H1 (cell line): ENCODE results near the gene RMC1.

ENCODE experiments used
- CBX8 ChIP-seq: fragments of 300-800, 300-1000 bp; sonication (generic); IDR thresholded peaks from 2 replicates; pipeline ENCODE4 v1.7.1; 2016; ENCODE audit warnings: low read depth, low read length, borderline replicate concordance
- EP300 ChIP-seq, 2 experiments: IDR thresholded peaks; 1 replicate in 1 of 2; 2 replicates in 1 of 2; pipeline ENCODE4 v1.6.1; 2011 to 2012; ENCODE audit warnings: low read depth in 2 of 2, low read length in 2 of 2, mild to moderate bottlenecking in 2 of 2, borderline replicate concordance in 1 of 2, inconsistent platforms in 1 of 2, moderate library complexity in 1 of 2
- HDAC6 ChIP-seq: IDR thresholded peaks from one replicate; pipeline ENCODE4 v1.7.1; 2012; ENCODE audit warnings: low read depth, mild to moderate bottlenecking, inconsistent platforms, low read length, moderate library complexity
- KDM1A ChIP-seq: fragments of 200-600, 300-600 bp; sonication (generic); IDR thresholded peaks from 2 replicates; pipeline ENCODE4 v1.7.1; 2016; ENCODE audit warnings: mild to moderate bottlenecking, low read length, borderline replicate concordance
- TCF12 ChIP-seq: IDR thresholded peaks from 2 replicates; pipeline ENCODE4 v1.6.1; 2011; ENCODE audit warnings: low read depth, mild to moderate bottlenecking, low read length
- TF ChIP-seq, protein P1 (sequence below), 3 experiments: IDR thresholded peaks; 1 replicate in 2 of 3; 2 replicates in 1 of 3; pipeline versions ENCODE4 v1.5.1 to v1.6.1; 2011; ENCODE audit warnings: low read length in 3 of 3, mild to moderate bottlenecking in 3 of 3, inconsistent platforms in 2 of 3, low read depth in 1 of 3, moderate library complexity in 1 of 3; ENCODE audit not compliant: insufficient read depth in 1 of 3; ENCODE audit errors: control extremely low read depth in 1 of 3

DNA sequence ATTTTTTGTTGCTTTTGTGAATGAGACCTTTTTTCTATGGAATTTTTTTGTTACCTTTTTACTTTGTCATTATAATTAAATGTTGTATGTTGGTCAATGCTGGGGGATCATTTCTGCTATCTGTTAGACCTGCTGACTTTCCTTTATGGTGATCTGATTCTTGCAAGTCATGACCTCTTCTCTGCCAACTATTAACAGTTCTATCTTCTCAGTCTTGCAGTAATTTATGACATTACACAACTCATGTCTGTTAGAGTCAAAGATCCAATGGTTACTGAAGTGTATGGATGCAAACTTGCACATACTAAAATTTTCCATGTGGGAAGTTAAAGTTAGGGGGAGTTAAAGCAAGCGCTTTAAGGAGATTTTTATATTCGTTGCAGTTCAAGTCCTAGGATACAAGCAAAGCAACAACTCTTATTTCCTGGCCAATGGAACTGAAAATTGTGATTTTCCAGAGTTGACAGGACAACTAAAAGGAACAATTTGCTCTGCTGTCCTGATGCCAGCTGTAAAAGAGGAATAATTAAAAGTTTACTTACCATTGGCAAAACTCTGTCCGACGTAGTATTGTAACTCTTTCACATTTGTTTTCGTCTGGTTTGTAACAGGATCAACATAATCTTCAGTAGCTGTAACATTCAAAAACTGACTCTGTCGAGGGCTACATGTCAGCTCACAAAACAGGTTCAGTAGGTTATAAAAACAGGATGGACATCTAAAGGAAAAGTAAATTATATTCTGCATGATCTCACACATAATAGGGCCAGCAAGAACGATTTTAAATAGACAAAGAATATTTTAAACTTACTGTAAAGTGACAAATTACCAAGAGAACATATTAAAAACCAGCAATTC, 65.2 kb downstream of the RMC1 start:
- TF ChIP-seq TCF12: no peak
- no peak for TF ChIP-seq EP300 (IDR thresholded peaks at IDR 0.05; ENCODE audit: borderline replicate concordance in 1 of 2, low read depth in 2 of 2, low read length in 2 of 2)
- TF ChIP-seq CBX8: no peak
- TF ChIP-seq KDM1A: no peak
- TF ChIP-seq, protein P1, sequence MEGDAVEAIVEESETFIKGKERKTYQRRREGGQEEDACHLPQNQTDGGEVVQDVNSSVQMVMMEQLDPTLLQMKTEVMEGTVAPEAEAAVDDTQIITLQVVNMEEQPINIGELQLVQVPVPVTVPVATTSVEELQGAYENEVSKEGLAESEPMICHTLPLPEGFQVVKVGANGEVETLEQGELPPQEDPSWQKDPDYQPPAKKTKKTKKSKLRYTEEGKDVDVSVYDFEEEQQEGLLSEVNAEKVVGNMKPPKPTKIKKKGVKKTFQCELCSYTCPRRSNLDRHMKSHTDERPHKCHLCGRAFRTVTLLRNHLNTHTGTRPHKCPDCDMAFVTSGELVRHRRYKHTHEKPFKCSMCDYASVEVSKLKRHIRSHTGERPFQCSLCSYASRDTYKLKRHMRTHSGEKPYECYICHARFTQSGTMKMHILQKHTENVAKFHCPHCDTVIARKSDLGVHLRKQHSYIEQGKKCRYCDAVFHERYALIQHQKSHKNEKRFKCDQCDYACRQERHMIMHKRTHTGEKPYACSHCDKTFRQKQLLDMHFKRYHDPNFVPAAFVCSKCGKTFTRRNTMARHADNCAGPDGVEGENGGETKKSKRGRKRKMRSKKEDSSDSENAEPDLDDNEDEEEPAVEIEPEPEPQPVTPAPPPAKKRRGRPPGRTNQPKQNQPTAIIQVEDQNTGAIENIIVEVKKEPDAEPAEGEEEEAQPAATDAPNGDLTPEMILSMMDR (IDR thresholded peaks at IDR 0.05; ENCODE audit: control extremely low read depth in 1 of 3, insufficient read depth in 1 of 3, low read depth in 1 of 3, low read length in 3 of 3): no peak
- TF ChIP-seq HDAC6: no peak
